HG02885 (cell line): Measurements from ENCODE around the gene PTGES2.
"Not testable (repeated sequence)": the region's sequence is repeated elsewhere in the genome, so short reads cannot be mapped to it uniquely, and the experiment has no call there.

Experiments
- ATAC-seq: cut with Tn5 transposase; IDR thresholded peaks from one replicate; pipeline ENCODE4 v1.9.1; 2021; ENCODE audit warnings: mild to moderate bottlenecking; ENCODE audit not compliant: unreplicated experiment, poor library complexity

The PTGES2 gene

DNA sequence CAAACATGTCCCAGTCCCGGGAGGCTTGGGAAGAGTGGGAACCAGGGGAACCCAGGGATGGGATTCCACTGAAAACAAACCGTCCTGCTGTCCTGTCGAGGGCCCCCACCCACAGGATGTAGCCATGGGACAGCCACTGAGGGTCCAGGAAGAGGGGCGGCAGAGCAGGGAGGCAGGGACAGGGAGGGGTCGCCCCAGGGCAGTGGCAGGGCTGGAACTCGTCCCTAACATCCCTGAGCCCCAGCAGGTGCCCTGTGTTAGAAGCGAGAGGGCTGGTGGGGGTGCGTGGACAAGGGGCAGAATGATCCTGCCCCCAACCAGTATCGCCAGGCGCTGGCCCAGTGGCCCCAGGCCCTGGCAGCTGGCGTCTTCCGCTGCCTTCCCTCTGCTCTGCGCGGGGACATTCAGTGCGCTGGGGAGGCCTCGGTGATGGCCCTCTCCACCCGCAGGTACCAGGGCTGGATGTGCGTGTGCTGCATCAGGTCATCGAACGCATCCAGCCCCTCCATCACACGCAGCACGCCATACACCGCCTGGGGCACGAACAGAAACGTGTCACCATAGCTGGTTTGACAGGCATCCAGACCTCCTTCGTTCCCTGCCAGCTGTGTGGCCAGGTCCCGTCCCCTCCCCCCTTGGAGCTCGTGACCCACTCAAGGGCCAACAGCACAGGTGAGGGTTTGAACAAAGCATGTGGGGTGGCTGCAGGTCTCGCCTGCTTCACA, 6.6 kb downstream of the PTGES2 start:
- ATAC-seq: no peak

DNA sequence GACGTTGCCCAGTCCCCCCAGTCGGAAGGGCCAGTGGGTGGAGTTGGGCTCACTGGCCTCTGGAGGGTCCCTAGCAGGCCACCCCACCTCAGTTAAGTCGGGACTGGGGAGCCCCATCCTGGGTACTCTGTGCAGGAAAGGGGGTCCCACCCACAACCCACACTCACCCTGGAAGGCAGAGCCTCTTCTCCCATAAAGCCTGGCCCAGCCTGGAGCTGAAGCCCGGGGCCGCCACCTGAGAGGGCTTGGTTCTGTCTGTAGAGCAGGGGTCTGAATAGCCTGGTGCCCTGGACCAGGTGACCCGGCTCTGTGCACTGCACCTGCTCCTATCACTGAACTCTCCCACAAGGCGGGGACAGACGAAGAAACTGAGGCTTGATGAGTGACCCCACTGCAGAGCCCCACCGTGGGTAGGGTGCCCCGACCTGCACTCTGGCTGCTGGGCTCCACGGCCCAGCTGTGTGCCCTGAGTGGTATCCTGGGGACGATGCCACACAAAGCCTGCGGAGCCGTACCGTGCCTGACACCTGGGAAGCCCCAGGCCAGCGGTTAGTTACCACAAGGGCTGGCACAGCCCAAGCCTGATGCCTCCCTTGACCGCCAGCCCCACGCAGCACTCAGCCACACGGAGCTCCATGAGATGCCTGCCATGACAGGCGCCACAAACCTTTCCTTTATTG, 7.3 kb downstream of the PTGES2 start:
- ATAC-seq: no peak

DNA sequence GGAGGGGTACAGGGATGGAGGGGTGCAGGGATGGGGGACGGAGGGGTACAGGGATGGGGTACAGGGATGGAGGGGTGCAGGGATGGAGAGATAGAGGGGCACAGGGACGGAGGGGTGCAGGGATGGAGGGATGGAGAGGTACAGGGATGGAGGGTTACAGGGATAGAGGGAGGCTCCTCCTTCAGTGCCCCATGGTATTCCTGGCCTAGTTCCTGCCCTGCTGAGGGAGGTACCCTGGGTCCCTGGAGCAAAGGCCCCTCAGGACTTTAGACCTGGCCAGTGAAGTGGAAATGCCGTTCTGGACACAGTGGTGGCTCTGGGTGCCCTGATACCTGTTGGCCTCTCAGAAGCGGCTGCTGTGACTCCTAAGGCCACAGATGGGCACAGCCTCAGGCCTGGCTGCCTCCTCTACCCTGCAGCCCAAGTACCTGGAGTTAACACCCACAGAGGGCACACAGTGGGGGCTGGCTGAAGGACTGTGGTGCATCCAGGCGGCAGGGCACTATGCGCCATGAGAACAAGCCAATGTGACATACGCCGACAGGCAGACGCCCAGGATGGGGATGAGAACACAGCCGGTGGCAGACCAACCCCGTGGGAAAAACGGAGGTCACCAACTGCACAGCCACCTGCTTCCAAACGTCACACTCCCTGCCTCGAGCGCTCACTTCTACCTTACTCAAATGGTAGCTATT, 8.4 kb downstream of the PTGES2 start:
- ATAC-seq: no peak

DNA sequence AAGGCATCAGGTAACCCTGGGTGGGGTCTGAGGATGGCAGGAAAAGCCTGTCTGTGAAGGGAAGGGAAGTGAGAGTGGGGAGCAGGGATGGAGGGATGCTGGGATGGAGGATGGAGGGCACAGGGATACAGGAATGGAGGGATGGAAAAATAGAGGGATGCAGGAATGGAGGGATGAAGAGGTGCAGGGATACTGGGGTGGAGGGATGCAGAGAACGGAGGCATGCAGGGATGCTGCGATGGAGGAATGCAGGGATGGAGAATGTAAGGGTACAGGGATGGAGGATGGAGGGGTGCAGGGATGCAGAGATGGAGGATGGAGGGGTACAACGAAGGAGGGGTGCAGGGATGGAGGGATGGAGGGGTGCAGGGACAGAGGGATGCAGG, 9.1 kb downstream of the PTGES2 start:
- no peak for ATAC-seq

DNA sequence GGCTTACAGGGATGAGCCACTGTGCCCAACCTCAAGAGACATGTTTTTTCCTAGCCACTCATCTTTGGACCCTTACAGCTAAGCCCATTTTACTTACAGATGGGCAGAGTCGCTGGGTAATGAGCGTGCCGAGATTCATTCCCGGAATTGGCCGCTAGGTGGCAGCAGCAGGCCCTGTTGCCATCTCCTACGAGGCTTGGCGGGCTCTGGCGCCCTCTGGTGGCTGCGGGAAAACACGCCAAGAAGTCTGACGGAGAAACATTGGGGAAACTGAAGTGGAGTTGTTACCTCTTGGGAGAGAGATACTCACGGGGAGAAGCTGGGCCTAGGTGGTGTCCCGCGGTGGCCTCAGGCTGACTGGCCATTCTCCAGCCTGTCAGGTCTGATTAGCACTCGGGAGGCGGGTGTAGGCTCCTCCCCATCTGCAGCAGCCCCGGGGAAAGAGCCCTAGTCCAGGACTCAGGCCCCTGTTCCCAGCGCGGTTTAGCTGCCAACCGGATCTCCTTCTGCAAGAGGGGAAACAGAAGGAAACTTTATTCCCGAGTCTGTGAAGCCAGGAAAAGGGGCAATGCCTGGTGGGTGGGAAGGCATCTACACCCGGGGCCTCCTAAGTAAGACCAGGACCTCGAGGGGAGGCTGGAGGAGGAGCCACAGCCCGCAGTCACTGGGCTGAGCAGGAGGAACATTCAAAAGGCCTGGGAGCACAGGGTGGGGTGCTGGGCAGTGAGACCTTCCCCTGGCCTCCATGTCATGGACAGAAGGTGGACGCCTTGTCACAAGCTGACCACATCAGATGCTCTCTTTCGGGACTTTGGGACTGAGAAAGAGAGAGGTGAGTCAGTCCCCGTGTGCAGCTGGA, 9.7 kb downstream of the PTGES2 start:
- peak; percentile 54 for ATAC-seq

DNA sequence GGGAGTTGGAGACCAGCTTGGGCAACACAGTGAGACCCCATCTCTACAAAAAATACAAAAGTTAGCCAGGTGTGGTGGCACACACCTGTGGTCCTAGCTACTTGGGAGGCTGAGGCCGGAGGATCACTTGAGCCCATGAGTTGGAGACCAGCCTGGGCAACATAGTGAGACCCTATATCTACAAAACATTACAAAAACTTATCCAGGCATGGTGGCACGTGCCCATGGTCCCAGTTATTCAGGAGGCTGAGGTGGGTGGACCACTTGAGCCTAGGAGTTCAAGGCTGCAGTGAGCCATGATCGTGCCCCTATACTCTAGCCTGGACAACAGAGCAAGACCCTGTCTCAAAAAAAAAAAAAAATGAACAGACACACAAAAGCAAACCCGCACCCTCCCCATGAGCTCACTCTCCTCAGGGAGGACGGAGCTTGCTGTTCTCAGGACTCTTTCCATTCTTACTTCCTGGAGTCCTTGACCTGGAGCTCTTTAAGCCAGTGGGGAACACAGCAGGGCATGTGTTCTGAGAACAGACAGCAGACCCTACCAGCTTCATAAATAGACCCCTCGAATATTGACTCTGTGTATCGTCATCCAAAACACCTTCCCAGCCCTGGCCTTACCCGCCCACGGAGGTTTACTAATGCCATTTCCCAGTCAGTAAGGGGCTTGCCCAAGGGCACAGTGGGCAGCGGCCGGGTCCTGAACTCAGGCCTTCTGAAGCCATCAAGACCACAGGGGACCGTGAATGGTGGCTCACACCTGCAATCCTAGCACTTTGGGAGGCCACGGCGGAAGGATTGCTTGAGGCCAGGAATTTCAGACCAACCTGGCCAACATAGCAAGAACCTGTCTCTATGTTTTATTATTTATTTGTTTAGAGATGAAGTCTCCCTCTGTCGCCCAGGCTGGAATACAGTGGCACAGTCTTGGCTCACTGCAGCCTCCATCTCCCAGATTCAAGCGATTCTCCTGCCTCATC, 11.1 kb downstream of the PTGES2 start:
- ATAC-seq: no peak

DNA sequence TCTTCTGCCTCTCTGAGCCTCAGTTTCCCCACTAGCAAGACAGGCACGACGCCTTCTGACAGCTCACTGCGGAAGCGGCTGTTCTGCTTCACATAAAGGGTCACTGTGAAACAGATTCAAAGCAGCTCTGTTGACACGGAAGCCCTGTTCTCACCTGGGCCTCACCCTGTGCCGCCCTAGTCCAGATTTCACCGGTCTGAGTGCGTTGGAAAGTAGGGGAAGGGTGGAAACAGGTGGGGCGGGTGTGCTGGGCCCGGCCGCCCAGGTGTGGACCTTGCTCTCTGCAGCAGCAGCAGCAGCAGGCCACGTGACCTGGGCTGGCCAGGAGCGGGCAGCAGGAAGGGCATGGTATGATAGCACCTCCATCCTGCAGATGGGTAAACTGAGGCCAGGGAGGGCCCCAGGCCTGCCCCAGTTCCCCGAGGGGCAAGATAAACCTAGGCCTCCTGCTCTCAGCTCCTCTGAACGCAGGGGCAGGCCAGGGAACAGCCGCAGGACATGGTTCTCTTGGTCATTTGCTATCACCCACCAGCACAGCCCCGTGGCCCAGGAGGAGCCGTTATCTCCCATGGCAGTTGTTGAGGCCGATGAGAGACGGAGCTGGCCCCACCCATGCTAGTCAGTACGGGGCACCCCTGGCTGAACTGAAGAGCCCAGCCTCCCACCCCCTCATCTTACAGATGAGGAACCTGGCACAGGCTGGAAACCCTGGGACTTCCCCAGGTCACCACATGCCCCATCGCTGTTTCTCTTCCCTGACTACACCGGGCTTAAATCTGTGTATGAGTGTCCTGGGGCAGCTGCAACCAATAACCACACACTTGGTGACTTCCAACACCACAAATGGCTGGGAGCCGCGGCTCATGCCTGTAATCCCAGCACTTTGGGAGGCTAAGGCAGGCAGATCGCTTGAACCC, 12.1 kb downstream of the PTGES2 start:
- ATAC-seq: peak; percentile 58

DNA sequence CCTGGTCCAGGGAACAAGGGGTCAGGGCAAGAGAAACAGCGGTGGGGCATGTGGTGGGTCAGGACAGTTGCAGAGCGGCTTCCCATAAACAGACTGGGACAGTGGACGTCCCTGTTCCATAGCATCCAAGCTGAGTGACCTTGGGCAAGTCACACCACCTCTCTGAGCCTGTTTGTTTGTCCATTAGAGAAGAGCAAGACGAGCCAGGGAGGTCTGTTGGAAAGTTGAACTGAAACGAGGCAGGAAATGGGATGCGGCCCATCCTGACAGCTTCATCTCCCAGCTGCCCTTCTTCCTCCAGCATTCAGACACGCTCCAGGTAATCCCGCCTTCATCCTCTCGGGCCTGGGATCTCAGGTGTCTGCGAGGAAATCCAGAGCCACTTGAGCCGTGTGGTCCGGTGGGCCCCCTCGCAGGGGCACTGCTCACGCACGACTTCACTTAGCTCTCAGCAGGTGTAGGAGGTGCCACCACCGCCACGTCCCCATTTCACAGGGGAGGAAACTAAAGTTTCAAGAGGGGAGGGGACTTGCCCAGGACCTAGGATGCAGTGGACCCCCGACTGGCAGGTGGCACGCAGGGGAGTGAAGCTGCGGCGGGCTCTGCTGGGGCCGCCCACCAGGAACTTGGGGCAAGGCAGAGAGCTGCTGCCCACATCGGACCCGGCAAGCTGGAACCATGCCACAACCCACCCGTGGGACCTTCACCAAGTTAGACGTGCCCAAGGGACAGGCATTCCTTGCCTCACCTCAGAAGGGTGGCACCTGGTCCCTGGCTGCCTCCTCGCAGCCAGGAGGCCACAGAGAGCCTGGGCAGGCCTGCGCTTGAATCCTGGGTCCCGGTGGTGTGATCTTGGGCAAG, 13.0 kb downstream of the PTGES2 start:
- no peak for ATAC-seq

DNA sequence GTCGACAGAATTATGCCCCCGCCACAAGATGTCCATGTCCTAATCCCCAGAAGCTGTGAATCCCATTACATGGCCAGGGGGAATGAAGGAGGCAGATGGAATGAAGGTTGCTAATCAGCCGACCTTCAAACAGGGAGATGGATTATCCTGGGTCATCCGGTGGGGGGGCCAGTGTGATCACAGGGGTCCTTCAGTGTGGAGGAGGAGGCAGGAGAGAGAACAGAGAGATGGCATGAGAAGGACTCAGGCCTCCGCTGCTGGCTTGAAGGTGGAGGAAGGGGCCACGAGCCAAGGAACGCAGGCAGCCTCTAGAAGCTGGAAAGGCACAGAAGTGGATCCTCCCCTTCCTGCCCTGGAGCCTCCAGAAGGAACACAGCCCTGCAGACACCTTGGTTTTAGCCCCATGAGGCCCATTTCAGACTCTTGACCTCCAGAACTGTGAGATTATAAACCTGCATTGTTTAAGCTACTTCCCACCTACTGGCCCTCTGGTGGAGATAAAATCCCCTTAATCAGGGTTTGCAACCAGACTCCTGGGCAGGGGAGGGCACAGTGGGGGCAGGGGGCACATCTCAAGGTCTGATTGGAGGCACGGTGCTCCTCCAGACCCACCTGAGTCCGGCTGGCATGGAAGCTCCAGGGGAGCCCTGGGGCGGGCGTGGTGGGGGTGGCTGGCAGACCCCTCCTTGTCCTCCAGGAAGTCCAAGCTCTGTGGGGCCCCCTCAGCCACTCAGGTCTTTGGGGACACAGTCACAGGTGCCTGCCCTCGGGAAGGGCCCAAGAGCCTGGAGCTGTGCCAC, 13.8 kb downstream of the PTGES2 start:
- ATAC-seq: no peak

DNA sequence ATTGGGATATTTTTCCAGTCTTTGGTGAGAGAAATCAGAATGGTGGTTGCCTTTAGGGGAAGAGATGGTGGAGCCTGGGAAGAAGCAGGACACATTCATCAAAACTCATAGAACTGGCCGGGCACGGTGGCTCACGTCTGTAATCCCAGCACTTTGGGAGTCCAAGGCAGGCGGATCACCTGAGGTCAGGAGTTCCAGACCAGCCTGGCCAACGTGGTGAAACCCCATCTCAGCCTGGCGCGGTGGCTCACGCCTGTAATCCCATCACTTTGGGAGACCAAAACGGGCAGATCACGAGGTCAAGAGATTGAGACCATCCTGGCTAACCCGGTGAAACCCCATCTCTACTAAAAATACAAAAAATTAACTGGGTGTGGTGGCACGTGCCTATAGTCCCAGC, 15.8 kb downstream of the PTGES2 start:
- ATAC-seq: not testable (repeated sequence)

DNA sequence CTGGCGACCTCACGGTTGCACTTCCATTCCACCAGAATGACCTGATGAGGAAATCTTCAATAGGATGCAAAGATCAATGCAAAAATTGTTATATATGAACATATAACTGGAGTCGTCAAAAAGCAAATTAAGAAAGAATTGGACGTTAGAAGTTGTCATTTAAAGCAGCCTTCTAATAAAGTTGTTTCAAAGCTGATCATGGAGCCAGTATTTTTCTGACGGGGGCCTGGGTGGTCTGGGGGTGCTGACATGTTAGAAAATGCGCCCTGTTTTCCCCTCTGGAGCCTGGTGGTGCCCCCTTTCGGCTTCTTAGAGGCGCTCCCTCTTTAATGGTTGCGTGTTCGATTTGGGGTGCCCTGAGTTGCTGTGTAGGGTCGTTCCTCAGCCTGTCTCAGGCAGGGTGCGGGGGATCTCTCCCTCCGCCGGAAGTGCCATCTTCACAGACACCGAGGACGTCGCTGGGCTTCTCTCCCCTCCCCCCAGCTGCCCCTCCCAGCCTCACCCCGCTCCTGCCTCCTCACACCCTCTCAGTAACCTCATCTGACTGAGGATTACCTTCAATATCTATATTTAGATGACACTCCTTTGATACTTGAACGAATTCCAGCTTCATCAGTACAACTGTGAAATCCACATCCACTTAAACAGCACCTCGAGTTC, 18.3 kb downstream of the PTGES2 start:
- no peak for ATAC-seq

DNA sequence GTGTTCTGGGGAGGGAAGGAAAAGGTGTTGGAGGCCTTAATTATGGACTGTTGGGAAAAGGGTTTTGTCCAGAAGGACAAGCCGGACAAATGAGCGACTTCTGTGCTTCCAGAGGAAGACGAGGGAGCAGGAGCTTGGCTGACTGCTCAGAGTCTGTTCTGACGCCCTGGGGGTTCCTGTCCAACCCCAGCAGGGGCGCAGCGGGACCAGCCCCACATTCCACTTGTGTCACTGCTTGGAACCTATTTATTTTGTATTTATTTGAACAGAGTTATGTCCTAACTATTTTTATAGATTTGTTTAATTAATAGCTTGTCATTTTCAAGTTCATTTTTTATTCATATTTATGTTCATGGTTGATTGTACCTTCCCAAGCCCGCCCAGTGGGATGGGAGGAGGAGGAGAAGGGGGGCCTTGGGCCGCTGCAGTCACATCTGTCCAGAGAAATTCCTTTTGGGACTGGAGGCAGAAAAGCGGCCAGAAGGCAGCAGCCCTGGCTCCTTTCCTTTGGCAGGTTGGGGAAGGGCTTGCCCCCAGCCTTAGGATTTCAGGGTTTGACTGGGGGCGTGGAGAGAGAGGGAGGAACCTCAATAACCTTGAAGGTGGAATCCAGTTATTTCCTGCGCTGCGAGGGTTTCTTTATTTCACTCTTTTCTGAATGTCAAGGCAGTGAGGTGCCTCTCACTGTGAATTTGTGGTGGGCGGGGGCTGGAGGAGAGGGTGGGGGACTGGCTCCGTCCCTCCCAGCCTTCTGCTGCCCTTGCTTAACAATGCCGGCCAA, 19.1 kb downstream of the PTGES2 start:
- no peak for ATAC-seq

DNA sequence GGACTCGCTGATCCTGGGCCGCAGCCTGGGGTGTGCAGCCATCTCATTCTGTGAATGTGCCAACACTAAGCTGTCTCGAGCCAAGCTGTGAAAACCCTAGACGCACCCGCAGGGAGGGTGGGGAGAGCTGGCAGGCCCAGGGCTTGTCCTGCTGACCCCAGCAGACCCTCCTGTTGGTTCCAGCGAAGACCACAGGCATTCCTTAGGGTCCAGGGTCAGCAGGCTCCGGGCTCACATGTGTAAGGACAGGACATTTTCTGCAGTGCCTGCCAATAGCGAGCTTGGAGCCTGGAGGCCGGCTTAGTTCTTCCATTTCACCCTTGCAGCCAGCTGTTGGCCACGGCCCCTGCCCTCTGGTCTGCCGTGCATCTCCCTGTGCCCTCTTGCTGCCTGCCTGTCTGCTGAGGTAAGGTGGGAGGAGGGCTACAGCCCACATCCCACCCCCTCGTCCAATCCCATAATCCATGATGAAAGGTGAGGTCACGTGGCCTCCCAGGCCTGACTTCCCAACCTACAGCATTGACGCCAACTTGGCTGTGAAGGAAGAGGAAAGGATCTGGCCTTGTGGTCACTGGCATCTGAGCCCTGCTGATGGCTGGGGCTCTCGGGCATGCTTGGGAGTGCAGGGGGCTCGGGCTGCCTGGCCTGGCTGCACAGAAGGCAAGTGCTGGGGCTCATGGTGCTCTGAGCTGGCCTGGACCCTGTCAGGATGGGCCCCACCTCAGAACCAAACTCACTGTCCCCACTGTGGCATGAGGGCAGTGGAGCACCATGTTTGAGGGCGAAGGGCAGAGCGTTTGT, 19.9 kb downstream of the PTGES2 start:
- no peak for ATAC-seq

DNA sequence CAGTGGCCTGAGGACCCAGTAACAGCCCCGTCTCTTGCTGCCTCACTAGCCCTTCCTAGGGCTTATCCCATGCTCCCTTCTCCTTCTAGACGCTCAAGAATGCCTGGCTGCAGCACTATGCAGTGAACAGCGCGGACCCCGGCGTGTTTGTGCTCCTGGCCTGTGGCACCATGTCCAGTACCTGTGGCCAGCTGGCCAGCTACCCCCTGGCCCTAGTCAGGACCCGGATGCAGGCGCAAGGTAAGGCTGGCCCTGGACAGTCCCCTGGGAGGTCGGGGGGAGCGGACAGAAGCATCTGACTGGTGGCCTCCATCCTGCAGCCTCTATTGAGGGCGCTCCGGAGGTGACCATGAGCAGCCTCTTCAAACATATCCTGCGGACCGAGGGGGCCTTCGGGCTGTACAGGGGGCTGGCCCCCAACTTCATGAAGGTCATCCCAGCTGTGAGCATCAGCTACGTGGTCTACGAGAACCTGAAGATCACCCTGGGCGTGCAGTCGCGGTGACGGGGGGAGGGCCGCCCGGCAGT, 20.5 kb downstream of the PTGES2 start:
- ATAC-seq: no peak
